CD14-positive monocyte (primary cell): Measurements from ENCODE around the gene EEA1. TPM values are rescaled to one million over a fixed set of nuclear protein-coding genes. Genes with fewer than 3 reads are reported as not detected.

Experiments
- DNase-seq, 3 donors: peaks; one replicate each; pipeline ENCODE4 v3.0.0-alpha.2; 2011 to 2022
- H2AFZ ChIP-seq: 2 replicates; pipeline ENCODE4 v1.6.0; 2012; ENCODE audit warnings: mild to moderate bottlenecking, low read depth, low read length, inconsistent platforms; ENCODE audit not compliant: insufficient read depth, poor library complexity, severe bottlenecking
- H3K27ac ChIP-seq, 2 donors: 1 replicate in 1 of 2; 2 replicates in 1 of 2; pipeline ENCODE4 v1.5.1; 2012 to 2013; ENCODE audit warnings: low read length in 2 of 2, control low read depth in 1 of 2, inconsistent platforms in 1 of 2, low read depth in 1 of 2, mild to moderate bottlenecking in 1 of 2
- H3K27me3 ChIP-seq, 2 donors: one replicate each; pipeline versions ENCODE4 v1.6.0 to v1.6.1; 2011 to 2013; ENCODE audit warnings: low read length in 2 of 2; ENCODE audit not compliant: control insufficient read depth in 2 of 2, insufficient read depth in 2 of 2
- H3K36me3 ChIP-seq, 2 donors: replicated peaks in 1 of 2; 1 replicate in 1 of 2; 2 replicates in 1 of 2; pipeline versions ENCODE4 v1.5.1 to v1.6.1; 2012 to 2013; ENCODE audit warnings: low read length in 2 of 2, control low read depth in 1 of 2, inconsistent platforms in 1 of 2, mild to moderate bottlenecking in 1 of 2; ENCODE audit not compliant: insufficient read depth in 2 of 2, control insufficient read depth in 1 of 2
- H3K4me1 ChIP-seq, 2 donors: 1 replicate in 1 of 2; 2 replicates in 1 of 2; pipeline versions ENCODE4 v1.5.1 to v1.6.1; 2012 to 2013; ENCODE audit warnings: low read length in 2 of 2, control low read depth in 1 of 2, inconsistent platforms in 1 of 2, mild to moderate bottlenecking in 1 of 2, moderate library complexity in 1 of 2; ENCODE audit not compliant: insufficient read depth in 2 of 2, control insufficient read depth in 1 of 2
- H3K4me2 ChIP-seq: replicated peaks from 2 replicates; pipeline ENCODE3; 2012; ENCODE audit warnings: low read length, moderate library complexity, mild to moderate bottlenecking; ENCODE audit not compliant: poor library complexity, severe bottlenecking; ENCODE audit errors: extremely low read depth
- H3K4me3 ChIP-seq, 3 experiments: fragments of 200-600 bp in 1 of 3; sonication (generic) in 1 of 3; replicated peaks in 1 of 3; 1 replicate in 2 of 3; 2 replicates in 1 of 3; pipeline ENCODE4 v1.5.1; 2011 to 2013; ENCODE audit warnings: low read length in 3 of 3, mild to moderate bottlenecking in 3 of 3, control low read depth in 2 of 3, low read depth in 2 of 3, inconsistent platforms in 1 of 3, moderate library complexity in 1 of 3
- H3K79me2 ChIP-seq: 2 replicates; pipeline ENCODE4 v1.6.0; 2012; ENCODE audit warnings: mild to moderate bottlenecking, control low read depth, inconsistent platforms, low read length, moderate library complexity; ENCODE audit not compliant: insufficient read depth
- H3K9ac ChIP-seq: 2 replicates; pipeline ENCODE4 v1.6.0; 2017; ENCODE audit warnings: low read length, mild to moderate bottlenecking; ENCODE audit not compliant: insufficient read depth, poor library complexity, severe bottlenecking
- H3K9me3 ChIP-seq, 2 donors: replicated peaks in 1 of 2; 1 replicate in 1 of 2; 2 replicates in 1 of 2; pipeline versions ENCODE4 v1.5.1 to v1.6.1; 2012 to 2013; ENCODE audit warnings: low read length in 2 of 2, control low read depth in 1 of 2; ENCODE audit not compliant: control insufficient read depth in 1 of 2, insufficient read depth in 1 of 2
- H4K20me1 ChIP-seq: 2 replicates; pipeline ENCODE4 v1.6.0; 2012; ENCODE audit warnings: mild to moderate bottlenecking, low read length, control low read depth, moderate library complexity; ENCODE audit not compliant: insufficient read depth
- H3K27ac Mint-ChIP-seq, 7 donors: one replicate each; pipeline ENCODE4 v1.8.0; 2020; ENCODE audit warnings: mild to moderate bottlenecking in 7 of 7, mixed read lengths in 7 of 7, moderate library complexity in 6 of 7, inconsistent platforms in 2 of 7
- H3K27me3 Mint-ChIP-seq, 3 donors: one replicate each; pipeline ENCODE4 v1.8.0; 2021 to 2022; ENCODE audit warnings: low read depth in 3 of 3, mild to moderate bottlenecking in 3 of 3, mixed read lengths in 3 of 3, moderate library complexity in 3 of 3, inconsistent platforms in 1 of 3
- H3K36me3 Mint-ChIP-seq, 2 donors: one replicate each; pipeline ENCODE4 v1.8.0; 2020; ENCODE audit warnings: mixed read lengths in 2 of 2, inconsistent platforms in 1 of 2, mild to moderate bottlenecking in 1 of 2
- H3K4me1 Mint-ChIP-seq: one replicate; pipeline ENCODE4 v1.8.0; 2020; ENCODE audit warnings: mild to moderate bottlenecking, mixed read lengths
- H3K4me3 Mint-ChIP-seq, 2 donors: one replicate each; pipeline ENCODE4 v1.8.0; 2020; ENCODE audit warnings: mild to moderate bottlenecking in 2 of 2, mixed read lengths in 2 of 2, moderate library complexity in 1 of 2
- H3K9me3 Mint-ChIP-seq, 7 donors: one replicate each; pipeline ENCODE4 v1.8.0; 2020 to 2022; ENCODE audit warnings: mixed read lengths in 7 of 7, mild to moderate bottlenecking in 6 of 7, moderate library complexity in 6 of 7, inconsistent platforms in 2 of 7
- CTCF ChIP-seq: fragments of 200-600 bp; IDR thresholded peaks from one replicate; pipeline ENCODE4 v1.8.0; 2022; ENCODE audit warnings: antibody characterized with exemption, mild to moderate bottlenecking
- WGBS: methylation state at CpG from one replicate; pipeline ENCODE4 v1.1.5; 2013; ENCODE audit warnings: missing lambda C conversion rate; ENCODE audit not compliant: insufficient coverage; 5-methylcytosine and 5-hydroxymethylcytosine counted together
- intact Hi-C, 2 donors: fragments of 100-400 bp; cut with micrococcal nuclease; formaldehyde crosslinking; loops; one replicate each; pipeline versions ENCODE4 v1.15.0 to v1.15.1; 2023
- polyA plus RNA-seq, 3 donors: library from polyadenylated mRNA; depleted of rRNA in 1 of 3; unstranded in 2 of 3; stranded (reverse) in 1 of 3; fragments of 300-500 nt in 2 of 3; fragments of >200 nt in 1 of 3; fragmentation: Illumina TruSeq in 2 of 3; gene quantifications; 1 replicate in 2 of 3; 2 replicates in 1 of 3; pipeline ENCODE4 v1.2.3, GENCODE V29; 2012 to 2021

Gene EEA1
- polyA plus RNA-seq, 3 donors = 3.0 to 10.7 (median 3.6) TPM

GRCh38 chr12:92802906-92803305 is 126.2 kb downstream of the EEA1 start:
- WGBS = no CpG with 5 or more reads among the region's 3 CpGs
- intact Hi-C loops = no loop called here

GRCh38 chr12:92796650-92797049 is 132.4 kb downstream of the EEA1 start:
- no peak for DNase-seq
- H3K36me3 ChIP-seq = peaks cover 25 to 64% of the 10 kb centered on the region in 2 donors
- no peaks in the 10 kb centered on the region for H4K20me1 ChIP-seq
- H3K9ac ChIP-seq = no peak overlapping the region
- H3K27ac ChIP-seq = no peak overlapping the region
- H3K4me2 ChIP-seq = no peak overlapping the region
- H3K4me1 Mint-ChIP-seq = peaks cover 4% of the 10 kb centered on the region
- H3K79me2 ChIP-seq = peaks cover 4% of the 10 kb centered on the region
- no peak overlapping the region for H3K27ac Mint-ChIP-seq
- no peaks in the 10 kb centered on the region for H3K9me3 ChIP-seq
- TF ChIP-seq CTCF = no peak
- H3K4me3 ChIP-seq = no peak overlapping the region
- no peaks in the 10 kb centered on the region for H3K4me1 ChIP-seq
- intact Hi-C loops = no loop called here
- H3K9me3 Mint-ChIP-seq = peaks cover 3 to 11% (median 10%) of the 10 kb centered on the region in 7 donors
- H2AFZ ChIP-seq = no peak overlapping the region
- no peak overlapping the region for H3K4me3 Mint-ChIP-seq
- no peaks in the 10 kb centered on the region for H3K27me3 ChIP-seq
- H3K27me3 Mint-ChIP-seq = no peaks in the 10 kb centered on the region
- peaks cover 63 to 69% of the 10 kb centered on the region in 2 donors for H3K36me3 Mint-ChIP-seq

More at GRCh38 chr12:92802906-92803305, 126.2 kb downstream of the EEA1 start:
- H3K9ac ChIP-seq = no peak overlapping the region
- no peak overlapping the region for H3K4me3 ChIP-seq
- Mint-ChIP-seq H3K27ac (no peak overlapping the region), H3K9me3 (peaks cover 0 to 3% (median 2%) of the 10 kb centered on the region in 7 donors), H3K4me1 (no peaks in the 10 kb centered on the region), H3K27me3 (no peaks in the 10 kb centered on the region), H3K36me3 (peaks cover 53 to 69% of the 10 kb centered on the region in 2 donors), H3K4me3 (no peak overlapping the region)
- peaks cover 42 to 79% of the 10 kb centered on the region in 2 donors for H3K36me3 ChIP-seq
- no peak overlapping the region for H3K4me2 ChIP-seq
- no peak for TF ChIP-seq CTCF
- no peaks in the 10 kb centered on the region for H3K79me2 ChIP-seq
- H2AFZ ChIP-seq = no peak overlapping the region
- no peak overlapping the region for H3K27ac ChIP-seq
- H3K4me1 ChIP-seq = no peaks in the 10 kb centered on the region
- DNase-seq = no peak
- H3K27me3 ChIP-seq = no peaks in the 10 kb centered on the region
- no peaks in the 10 kb centered on the region for H4K20me1 ChIP-seq
- no peaks in the 10 kb centered on the region for H3K9me3 ChIP-seq
